ENCODE results near the gene BCL2L11. TPM values are rescaled to one million over a fixed set of nuclear protein-coding genes. Genes with fewer than 3 reads are reported as not detected.

Gene BCL2L11
- total and polyA plus RNA-seq, 9 of the 15 experiments (the other 6 are each of a cell fraction or from before 2014, with no cell fraction given): 2.2 to 18.8 (median 5.0) TPM

- Histone ChIP-seq H3K79me2 (ENCODE audit: control insufficient read depth, insufficient read depth, low read length) (no peaks in the 10 kb centered on the region), H3K36me3 (ENCODE audit: control insufficient read depth, insufficient read depth, low read length) (no peaks in the 10 kb centered on the region), H2AFZ (ENCODE audit: low read depth, low read length) (no peak overlapping the region), H3K9ac (ENCODE audit: insufficient read depth in 1 of 2, low read depth in 2 of 2, low read length in 2 of 2) (no peak overlapping the region), H3K9me1 (ENCODE audit: control insufficient read depth, insufficient read depth, low read length) (no peaks in the 10 kb centered on the region), H3K4me3 (no peak overlapping the region), H3K4me1 (replicated peaks in 1 of 2; ENCODE audit: control insufficient read depth in 2 of 2, insufficient read depth in 2 of 2, low read length in 2 of 2) (peaks cover 5 to 6% of the 10 kb centered on the region in 2 experiments; a peak in 3 of 5 replicates), H3K9me3 (replicated peaks; ENCODE audit: control insufficient read depth, insufficient read depth, low read depth, low read length) (no peaks in the 10 kb centered on the region), H3K27ac (ENCODE audit: extremely low read depth, low read depth, low read length) (no peak overlapping the region), H3K27me3 (ENCODE audit: control insufficient read depth in 2 of 2, insufficient read depth in 2 of 2, low read length in 2 of 2) (peaks cover 0 to 23% of the 10 kb centered on the region in 2 experiments; a peak in 3 of 5 replicates), H4K20me1 (replicated peaks; ENCODE audit: control insufficient read depth, insufficient read depth, low read length) (no peaks in the 10 kb centered on the region), H3K4me2 (ENCODE audit: insufficient read depth, low read length) (no peak overlapping the region)
- 13% methylated on average over 4 of the region's 4 CpGs for WGBS (ENCODE audit: insufficient coverage, low coverage, missing lambda C conversion rate)
- BruUV-seq (replicated peaks): no TSS peak
- ATAC-seq (no peak), FAIRE-seq (no peak), DNase-seq (ENCODE audit: extremely low read depth in 1 of 4, low spot score in 3 of 4) (no peak)
- ChIA-PET CTCF (ENCODE audit: low intra/inter-chr PET ratio) (no interaction called here), POLR2A (no interaction called here)
- in situ Hi-C loops (cut with MboI) (no loop called here), intact Hi-C loops (cut with micrococcal nuclease) (no loop called here)
- no peak for TF ChIP-seq CBX8 (IDR thresholded peaks at IDR 0.05; ENCODE audit: borderline replicate concordance, extremely low read depth, low read depth, low read length, poor library complexity, severe bottlenecking)
- TF ChIP-seq TBL1XR1 (IDR thresholded peaks at IDR 0.05; ENCODE audit: low read length in 2 of 2): no peak
- TF ChIP-seq E2F1 (CRISPR knock-in tag; IDR thresholded peaks at IDR 0.05): no peak
- no peak for TF ChIP-seq ETV5 (CRISPR knock-in tag; IDR thresholded peaks at IDR 0.05; ENCODE audit: low read depth)
- no peak for TF ChIP-seq ZNF23 (CRISPR knock-in tag; IDR thresholded peaks at IDR 0.05)
- no peak for TF ChIP-seq POLR2A (conservative IDR thresholded peaks at IDR 0.05)
- no peak for TF ChIP-seq KAT2B (IDR thresholded peaks at IDR 0.05; ENCODE audit: low read depth, low read length)
- no peak for TF ChIP-seq CHD2 (IDR thresholded peaks at IDR 0.05; ENCODE audit: low read depth, low read length)
- no peak for TF ChIP-seq GTF2A2 (tag; IDR thresholded peaks at IDR 0.05)
- no peak for TF ChIP-seq RBM22 (IDR thresholded peaks at IDR 0.05; ENCODE audit: low read depth, low read length, poor library complexity, severe bottlenecking)
- no peak for TF ChIP-seq ARID2 (IDR thresholded peaks at IDR 0.05)
- no peak for TF ChIP-seq RBM17 (IDR thresholded peaks at IDR 0.05; ENCODE audit: borderline replicate concordance, low read depth, low read length)
Measured at GRCh38 chr2:111175615-111176014, 54.9 kb downstream of the BCL2L11 start.
